GM21529 (cell line): ENCODE measurements around the gene ZNF771.

Experiments used
- ATAC-seq: cut with Tn5 transposase; IDR thresholded peaks from one replicate; pipeline ENCODE4 v1.9.1; 2021; ENCODE audit not compliant: unreplicated experiment

The ZNF771 gene

GRCh38 chr16:30397776-30398660 lies 9.4 kb upstream of the ZNF771 start:
- no peak for ATAC-seq

GRCh38 chr16:30398661-30399434 lies 8.6 kb upstream of the ZNF771 start:
- no peak for ATAC-seq

DNA sequence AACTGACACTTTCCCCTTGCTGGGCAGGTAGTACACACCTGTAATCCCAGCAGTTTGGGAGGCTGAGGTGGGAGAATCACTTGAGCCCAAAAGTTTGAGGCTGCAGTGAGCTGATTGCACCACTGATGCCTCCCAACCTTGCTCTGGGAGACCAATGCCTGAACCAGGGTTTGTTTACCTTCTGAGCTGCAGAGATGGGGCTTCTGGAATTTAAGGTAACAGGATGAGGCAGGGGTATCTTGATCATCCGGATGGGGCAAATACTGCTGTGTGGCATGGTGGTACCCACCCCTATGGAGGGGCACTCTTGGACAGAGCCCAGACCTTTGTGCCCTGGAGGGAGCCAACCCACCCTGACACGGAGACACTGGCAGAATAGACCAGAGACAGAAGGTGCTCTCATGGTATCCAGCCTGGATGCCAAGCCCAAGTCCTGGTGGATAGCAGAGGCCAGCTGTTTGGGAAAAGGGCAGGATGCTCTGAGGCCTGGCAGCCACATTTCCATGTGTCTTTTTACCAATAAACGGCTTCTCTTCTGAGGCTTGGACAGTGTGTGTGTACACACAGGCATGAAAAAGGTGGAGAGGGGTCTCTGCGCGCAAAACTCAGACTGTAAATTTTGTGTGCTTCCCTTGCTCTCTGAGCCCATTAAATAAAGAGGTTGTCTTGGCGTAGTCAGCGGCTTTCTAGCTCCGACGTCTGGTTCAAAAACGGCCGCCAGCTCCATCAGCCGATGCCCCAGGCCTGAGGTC lies 7.8 kb upstream of the ZNF771 start:
- no peak for ATAC-seq

DNA sequence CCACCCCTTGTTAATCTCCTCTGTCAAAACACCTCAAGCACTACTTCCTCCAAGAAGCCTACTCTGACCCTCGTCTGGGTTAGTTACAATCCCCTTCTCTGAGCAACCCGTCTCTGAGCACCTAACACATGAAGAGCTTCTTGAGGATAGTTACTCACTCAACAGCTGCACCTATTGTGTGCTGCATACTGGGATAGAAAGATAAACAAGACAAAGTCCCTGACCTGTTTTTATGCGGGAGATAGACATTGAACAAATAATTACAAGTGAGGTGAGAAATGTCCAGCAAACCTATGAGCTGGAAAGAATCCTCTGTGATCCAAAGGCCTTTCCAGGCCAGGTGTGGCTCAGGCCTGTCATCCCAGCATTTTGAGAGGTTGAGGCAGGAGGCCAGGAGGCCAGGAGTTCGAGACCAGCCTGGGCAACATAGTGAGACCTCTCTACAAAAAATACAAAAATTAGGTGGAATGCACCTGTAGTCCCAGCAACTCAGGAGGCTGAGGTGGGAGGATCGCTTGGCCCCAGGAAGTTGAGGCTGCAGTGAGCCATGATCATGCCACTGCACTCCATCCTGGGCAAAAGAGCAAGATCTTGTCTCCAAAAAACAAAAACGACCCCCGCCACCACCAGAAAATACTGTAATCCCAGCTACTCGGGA lies 5.5 kb upstream of the ZNF771 start:
- no peak for ATAC-seq

DNA sequence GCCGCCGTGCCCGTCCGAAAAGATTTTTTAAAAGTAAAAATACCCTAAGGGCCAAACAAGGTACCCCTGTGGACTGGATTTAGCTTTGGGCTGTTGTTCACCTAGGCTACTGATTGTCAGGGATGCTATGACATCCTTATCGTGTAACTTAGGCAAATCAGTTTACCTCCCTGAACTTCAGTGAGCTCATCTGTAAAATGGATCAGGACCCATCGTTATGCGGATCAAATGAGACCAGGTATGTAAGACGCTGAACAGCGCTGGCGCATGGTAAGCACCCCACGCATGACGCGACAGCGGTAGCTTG lies 658 bp upstream of the ZNF771 start:
- no peak for ATAC-seq

GRCh38 chr16:30407804-30408534 lies 563 bp downstream of the ZNF771 start:
- no peak for ATAC-seq

DNA sequence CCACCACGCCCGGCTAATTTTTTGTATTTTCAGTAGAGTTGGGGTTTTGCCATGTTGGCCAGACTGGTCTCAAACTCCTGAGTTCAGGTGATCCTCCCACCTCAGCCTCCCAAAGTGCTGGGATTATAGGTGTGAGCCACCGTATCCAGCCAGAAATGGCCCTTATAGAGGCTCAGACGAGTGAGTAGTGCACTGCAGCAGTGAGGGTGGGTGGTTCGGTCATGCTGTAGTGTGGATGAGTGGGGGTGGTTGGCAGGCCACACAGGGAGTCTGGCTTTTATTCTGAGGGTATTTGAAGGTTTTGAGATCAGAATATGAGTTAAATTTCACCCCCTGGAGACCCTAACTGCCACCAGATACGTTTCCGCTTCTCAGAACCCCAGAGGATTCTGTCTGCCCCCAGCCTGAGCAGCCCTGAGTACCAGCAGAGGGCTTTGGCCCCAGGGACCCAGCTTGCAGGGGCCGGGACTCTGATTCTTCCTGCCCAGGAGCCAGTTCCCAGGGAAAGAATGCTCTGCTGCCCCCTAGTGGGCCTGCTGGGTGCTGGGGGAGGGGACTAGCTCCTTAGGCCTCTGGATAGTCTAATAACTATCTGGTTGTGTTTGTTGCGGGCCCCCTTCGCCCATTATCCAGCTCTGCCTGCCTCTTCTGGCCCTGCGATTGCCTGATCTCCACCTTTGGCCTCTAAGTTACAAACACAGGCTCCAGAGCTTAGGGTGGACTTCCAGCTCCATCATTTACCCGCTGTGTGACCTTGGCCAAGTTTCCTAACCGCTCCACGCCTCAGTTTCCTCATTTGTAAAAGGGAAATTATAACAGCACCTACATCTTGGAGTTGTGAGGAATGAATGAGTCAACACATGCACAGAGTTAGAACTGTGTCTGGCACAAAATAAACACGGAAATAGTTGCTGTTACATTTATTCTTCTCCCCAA lies 2.0 kb downstream of the ZNF771 start:
- ATAC-seq, result peak; percentile 44

DNA sequence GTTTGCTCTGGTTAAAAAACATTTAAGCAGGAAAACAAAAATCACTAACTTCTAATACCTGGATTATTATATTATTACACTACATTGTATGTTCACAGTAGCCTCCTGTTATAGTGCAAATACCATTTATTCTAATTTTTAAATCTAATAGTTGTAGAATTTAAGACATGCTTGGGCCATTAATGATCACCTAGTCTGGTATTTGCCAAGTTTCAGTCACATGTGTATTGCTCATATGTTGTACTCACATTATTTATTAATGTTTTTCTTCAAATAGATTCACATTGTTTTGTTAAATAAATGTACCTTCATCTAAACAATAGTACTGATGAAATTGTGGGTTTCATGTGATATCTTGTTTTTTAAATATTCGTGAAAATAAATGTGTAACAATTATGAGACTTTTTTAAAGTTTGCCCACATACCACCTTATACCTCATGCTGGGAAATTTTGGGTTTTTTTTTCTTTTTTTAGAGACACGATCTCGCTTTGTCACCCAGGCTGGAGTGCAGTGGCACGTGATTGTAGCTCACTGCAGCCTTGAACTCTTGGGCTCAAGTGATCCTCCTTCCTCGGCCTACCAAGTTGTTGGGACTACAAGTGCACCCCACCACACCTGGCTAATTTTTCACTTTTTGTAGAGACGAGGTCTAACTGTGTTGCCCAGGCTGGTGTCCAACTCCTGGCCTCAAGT lies 5.9 kb downstream of the ZNF771 start:
- ATAC-seq, result no peak

DNA sequence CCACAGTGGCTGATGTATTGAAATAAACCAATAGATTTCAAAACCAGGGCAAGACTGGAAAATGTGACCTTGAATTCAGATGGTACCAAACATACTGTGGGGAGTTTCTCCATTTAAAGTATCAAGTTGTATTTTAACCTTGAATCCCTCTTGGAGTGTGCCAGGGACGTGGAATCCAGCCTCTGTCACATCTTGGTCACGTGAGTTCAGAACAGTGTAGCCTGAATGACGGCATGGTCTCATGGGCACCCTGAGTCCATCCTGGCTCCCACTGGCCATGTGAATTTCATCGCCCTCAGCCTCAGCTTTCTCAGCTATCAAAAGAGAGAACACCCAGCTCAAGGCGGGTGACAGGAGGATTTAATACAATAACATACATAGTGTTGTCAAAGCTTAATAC lies 6.8 kb downstream of the ZNF771 start:
- ATAC-seq, result no peak

GRCh38 chr16:30416047-30416603 lies 8.7 kb downstream of the ZNF771 start:
- no peak for ATAC-seq

GRCh38 chr16:30416624-30417528 lies 9.5 kb downstream of the ZNF771 start:
- peak; percentile 16 for ATAC-seq

- ATAC-seq, result peak; percentile 72
Observed at GRCh38 chr16:30417529-30418349, 10.3 kb downstream of the ZNF771 start.

GRCh38 chr16:30418350-30419181 lies 11.2 kb downstream of the ZNF771 start:
- no peak for ATAC-seq

DNA sequence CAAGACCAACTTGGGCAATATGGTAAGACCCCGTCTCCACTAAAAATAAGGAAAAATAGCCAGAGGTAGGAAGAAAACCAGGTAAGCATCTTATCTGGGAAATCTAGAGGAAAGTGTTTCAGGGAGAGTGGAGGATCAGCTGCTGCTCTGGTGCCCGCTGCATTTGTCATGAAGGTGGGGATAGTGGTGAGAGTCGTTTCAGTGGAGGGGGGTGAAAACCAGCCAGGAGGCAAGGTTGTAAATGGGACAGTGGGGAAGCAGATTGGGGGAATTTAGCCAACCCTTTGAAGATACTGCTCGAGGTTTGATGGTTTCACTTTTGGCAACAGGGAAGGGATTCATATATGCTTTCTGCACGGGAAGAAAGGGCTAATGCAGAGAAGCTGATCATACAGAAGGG lies 13.6 kb downstream of the ZNF771 start:
- no peak for ATAC-seq

DNA sequence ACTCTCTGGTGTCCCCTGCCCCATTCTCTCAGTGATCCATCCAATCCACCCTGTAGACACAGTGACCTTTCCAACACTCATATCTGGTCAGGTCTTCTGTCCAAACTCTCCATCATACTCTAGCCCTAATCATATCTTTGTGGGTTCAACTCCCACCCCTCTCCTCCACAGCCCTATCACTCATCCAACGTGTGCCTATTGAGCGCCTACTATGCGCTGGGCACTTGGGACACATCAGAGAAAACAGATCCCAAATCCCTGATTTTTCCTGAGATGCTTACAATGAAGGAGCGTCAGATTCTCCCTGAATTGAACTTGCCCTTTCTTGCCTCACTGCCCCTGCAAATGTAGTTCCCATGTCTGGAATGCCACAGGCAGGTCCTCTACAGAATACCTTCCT lies 20.6 kb downstream of the ZNF771 start:
- ATAC-seq, result no peak

- ATAC-seq, result peak; percentile 21
Observed at GRCh38 chr16:30429418-30429677, 21.9 kb downstream of the ZNF771 start.
